GM21825 (cell line): Measurements from ENCODE around the gene TBXA2R.
"Not testable (repeated sequence)": the region's sequence is repeated elsewhere in the genome, so short reads cannot be mapped to it uniquely, and the experiment has no call there.

Experiments used
- ATAC-seq: cut with Tn5 transposase; IDR thresholded peaks from one replicate; pipeline ENCODE4 v1.9.1; 2021; ENCODE audit warnings: mild to moderate bottlenecking, moderate library complexity; ENCODE audit not compliant: unreplicated experiment

Gene TBXA2R

DNA sequence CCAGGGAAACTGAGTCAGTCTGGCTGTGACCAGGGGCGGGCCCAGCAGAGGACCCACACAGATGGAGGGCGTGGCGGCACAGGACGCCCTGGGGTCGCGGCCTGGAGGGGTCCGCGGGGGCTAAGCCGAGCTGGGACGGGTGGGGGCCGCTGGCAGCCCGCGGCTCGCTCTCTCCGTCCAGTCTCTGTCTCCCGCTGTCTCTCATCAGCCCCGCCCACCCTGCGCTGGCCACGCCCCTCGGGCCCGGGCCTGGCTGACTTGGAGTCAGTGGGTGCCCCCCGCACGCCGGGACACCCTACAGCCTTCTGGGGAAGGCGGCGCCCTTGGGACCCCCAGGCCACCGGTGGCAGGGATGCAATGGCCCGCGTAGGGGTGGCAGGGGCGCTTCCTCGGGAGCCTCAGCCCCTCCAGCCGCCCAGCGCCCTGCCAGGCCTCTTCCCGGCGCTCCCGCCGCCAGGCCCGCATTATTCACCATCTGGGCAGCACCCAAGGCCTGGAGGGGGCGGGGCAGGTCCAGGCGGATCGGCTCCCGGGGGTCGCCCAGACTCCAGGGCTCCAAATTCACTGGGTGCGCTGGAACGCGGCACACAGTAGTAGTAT, at the start of gene TBXA2R:
Gene TBXA2R (minus strand): TSS at position 186 of the 600 bp plus-strand sequence. CDS start 6,241 bp downstream, outside the sequence.
- no peak for ATAC-seq

DNA sequence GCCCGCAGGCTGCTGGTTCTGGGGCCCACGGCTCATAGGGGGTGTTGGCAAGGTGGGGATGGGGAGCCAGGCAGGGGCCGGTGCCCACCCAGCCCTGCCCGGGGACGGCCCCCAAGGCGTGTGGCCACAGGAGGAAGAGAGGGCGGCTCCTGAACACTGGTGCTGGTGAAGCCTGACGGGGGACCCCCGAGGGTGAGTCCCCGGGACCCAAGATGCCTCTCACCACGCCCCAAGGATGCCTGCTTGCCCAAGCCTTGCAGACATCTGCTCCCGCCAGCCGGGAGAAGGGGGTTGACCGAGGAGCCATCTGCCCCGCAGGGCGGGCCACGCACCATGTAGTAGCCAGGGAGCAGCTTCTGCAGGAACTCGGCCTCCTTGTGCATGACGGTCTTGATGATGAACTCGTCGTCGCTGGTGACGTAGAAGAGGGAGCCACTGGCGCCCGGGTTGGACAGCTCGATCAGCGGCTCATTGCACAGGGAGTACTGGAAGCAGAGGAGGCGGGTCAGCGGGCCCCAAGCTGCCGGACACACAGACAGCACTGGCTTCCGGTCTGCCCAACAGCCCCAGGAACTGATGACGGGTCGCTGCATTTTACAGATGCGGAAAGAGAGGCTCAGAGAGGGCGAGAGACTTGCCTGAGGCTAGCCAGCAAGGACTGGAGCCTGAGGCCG, 49.5 kb upstream of the TBXA2R start:
- ATAC-seq = no peak

DNA sequence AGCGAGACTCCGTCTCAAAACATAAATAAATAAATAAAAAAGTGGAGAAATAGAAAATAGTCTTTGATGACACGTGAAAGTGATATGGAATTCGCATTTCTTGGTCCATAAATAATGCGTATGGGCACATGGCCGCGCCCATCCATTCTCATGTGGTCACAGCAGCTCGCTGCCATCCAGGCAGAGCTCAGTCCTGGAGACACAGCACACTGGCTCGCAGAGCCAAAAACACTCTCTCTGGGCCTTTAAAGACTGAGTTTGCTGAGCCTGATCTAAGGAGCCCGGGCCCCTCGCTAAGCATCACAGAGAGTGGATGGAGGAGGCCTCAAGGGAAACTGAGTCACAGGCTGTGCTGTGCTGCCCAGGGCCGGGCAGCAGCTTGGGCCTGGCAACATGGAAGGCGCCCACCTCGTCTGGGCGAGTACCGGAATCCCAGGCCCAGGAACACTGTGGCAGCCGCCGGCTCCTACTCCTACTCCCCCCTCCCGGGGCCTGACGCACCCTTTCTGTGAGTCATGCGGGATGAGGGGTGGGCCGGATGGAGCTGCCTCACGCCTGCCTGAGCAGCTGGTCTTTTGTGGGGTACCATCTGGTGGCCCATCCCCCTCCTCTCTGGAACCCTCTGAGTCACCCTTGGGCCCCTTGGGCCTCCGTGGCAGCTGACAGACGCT, 48.9 kb upstream of the TBXA2R start:
- no peak for ATAC-seq

DNA sequence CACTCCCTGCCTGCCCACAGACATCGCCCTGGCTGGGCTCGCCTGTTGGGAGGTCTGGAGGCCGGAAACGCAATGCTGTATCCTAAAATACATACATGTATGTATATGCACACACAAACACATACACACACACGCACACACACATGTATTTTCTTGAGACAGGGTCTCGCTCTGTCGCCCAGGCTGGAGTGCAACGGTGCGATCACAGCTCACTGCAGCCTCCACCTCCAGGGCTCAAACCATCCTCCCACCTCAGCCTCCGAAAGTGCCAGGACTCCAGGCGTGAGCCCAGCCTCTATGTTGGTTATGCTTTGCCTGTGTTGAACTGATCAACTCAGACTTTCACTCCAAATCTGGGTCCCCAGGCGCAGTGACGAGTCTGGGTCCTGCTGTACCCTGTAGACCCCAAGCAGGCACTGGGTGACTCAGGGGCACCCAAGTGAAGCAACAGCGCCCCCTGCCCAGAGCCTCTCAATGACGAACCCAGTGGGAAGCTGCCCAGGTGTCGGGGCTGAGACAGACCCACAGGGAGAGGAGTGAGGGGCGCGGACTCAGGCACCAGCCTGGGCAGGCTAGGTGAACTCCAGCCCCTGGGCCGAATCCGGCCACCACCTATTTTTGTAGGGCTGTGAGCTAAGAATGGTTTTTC, 47.3 kb upstream of the TBXA2R start:
- no peak for ATAC-seq

DNA sequence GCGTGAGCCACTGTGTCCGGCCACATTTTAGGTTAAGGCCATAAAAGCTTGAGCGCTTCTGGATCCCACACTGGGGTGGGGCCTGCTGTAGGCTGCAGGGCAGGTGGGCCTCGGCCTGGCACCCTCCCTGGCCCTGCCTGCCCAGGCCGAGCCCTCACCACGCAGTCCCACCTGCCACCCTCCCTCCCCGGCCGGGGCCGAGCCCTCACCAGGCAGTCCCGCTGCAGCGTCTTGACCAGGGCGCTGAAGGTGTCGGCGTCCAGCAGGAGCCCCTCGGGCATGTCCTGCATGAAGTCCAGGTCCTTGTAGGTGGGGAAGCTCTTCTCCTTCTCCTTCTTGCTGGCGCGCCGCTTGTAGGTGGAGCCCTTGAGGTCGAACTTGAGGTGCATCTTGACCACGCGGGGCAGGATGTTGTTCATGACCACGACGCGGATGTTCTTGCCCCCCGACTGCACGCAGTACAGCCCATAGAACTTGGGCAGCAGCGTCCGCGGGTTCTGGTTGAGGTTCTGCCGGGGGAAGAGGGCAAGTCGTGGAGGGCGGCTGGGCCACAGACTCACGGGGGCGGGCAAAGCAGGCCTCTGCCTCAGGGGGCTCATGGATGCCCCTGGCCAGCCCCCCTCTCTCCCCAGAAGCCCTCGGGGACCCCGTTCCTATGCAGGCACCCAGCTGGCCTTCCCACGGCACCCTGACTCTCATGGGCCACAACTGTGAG, 46.6 kb upstream of the TBXA2R start:
- no peak for ATAC-seq

DNA sequence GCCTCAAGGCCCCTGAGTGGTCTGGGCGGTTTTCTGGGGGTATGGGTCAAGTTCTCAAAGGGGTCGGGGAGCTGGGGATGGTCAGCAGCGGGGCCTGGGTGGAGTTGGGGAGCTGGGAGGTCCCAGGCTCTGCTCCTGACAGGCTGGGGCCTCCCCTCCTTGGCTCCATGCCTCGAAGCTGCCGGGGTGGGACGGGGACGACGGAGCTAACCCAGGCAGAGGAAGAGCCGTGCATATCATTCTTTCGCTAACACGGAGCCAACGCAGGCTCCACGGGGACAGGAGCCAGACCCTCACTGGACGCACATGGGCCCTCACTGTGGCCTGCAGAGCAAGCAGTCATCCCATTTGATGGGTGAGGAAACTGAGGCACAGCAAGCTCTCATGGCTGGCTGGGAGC, 45.7 kb upstream of the TBXA2R start:
- no peak for ATAC-seq

DNA sequence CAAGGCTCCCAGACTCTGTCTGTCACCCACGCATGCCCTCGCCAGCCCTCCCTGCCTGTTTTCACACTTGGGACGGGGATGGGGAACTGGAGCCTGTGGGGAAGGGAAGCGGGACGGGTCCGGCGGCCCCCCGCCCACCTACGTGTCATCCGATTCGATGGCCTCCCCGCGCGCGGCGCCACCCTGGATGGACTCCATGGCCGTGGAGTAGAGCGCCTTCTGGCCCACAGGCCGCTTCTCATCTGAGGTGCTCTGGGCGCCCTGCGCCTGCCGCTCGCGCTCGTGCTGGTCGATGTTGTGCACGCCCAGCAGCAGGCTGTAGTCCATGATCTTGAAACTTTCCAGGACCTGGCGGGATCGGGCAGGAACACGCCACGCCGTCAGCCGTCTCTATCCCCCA, 45.0 kb upstream of the TBXA2R start:
- no peak for ATAC-seq

DNA sequence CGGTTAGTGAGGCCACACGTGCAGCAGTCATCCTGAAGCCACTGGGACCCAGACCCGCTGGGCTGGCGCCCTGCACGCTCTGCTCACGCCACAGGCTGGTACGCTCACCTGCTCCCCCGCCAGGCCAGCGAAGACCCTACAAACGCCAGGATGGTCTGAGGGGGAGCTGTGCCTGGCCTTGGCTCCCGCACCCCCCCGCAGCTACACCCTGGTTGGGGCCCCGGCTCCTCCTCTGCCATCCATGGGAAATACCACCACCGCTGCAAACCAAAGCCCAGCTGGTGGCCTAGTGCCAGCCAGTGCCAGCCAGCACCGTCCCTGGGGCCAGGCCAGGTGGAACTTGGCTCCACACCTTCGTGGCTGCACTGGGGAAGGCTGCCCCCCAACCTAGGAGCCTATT, 43.2 kb upstream of the TBXA2R start:
- ATAC-seq = no peak

DNA sequence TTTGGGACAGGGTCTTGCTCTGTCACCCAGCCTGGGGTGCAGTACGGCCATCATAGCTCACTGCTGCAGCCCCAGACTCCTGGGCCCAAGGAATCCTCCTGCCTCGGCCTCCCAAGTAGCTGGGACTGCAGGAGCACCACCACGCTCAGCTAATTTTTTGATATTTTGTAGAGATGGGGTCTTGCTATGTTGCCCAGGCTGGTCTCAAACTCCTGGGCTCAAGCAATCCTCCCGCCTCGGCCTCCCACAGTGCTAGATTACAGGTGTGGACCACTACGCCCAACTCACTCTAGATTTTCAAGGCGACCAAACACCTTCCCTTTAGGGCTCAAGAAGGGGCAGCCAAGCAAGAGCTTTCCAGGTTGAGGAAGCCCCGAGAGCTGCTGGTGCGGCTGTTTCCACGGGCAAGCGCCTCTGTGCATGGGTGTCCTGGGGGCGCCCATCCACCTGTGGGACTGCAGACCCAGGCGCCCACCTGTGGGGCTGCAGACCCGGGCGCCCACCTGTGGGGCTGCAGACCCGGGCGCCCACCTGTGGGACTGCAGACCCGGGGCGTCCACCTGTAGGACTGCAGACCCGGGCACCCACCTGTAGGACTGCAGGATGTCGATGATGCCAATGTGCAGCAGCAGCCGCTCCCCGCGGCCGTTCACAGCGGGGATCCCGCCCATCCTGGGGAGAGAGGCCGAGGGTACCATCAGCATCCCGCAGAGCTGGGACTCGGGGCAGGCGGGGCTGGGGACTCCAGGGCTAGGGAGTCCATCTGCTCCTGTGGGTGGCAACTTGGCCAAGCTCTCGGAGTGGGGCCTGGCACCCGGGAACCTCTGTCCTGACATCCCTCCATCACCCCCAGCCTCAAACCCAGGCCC, 41.6 kb upstream of the TBXA2R start:
- ATAC-seq = no peak

DNA sequence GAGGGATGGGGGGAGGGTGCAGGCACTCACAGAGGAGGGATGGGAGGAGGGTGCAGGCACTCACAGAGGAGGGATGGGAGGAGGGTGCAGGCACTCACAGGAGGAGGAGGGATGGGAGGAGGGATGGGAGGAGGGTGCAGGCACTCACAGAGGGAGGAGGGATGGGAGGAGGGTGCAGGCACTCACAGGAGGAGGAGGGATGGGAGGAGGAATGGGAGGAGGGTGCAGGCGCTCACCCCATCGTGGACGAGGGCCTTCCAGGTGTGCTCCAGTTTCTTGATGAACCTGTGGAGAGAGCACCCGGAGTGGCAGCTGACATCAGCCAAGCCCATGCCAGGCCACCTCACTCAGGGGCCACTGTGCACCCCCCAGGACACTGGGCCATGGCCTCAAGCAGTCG, 40.4 kb upstream of the TBXA2R start:
- ATAC-seq = not testable (repeated sequence)

DNA sequence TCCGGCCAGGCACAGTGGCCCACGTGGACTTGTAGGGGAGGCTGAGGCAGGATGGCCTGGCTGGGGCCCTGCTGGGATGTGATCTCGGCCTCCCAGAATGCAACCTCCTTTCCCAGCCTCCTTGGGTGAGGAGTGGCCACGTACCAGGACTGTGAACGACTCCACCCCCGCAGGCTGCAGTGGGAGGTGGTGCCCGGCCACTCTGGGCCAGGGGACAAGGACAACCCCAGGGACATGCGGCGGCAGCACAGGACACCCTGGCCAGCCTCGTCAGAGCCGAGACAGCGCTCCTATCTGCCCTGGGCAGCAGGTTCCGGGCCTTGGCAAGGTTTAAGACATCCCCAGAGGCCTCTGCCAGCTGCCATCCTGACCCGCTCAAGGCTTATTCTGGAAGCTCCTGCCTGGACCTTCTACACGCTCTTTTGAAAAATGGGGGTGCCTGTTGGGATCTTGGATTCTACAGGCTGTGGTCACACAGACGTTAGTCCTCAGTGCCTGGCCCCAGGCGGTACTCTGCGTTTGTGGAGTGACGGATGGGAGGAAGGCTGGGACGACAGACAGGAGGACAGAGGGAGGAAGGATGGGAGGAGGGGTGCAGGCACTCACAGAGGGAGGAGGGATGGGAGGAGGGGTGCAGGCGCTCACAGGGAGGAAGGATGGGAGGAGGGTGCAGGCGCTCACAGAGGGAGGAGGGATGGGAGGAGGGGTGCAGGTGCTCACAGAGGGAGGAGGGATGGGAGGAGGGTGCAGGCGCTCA, 39.8 kb upstream of the TBXA2R start:
- no peak for ATAC-seq

DNA sequence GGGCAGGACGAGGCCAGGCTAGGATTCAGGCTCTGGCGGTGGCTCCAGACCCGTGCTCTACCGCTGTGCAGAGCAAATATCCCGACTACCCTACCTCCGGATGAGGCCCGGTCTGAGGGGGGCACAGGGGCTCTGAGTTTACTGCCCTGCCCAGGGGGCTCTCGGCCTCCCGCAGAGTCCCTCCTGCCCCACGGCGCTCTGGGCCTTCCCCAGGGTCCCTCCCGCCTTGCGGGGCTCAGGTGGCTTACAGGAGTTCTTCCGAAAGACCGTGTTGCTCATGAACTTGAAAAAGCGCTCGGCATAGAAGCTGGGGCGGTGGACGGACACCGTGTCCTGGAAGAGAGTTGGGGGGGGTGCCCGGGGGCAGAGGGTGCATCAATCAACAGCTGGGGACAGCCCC, 39.1 kb upstream of the TBXA2R start:
- no peak for ATAC-seq

DNA sequence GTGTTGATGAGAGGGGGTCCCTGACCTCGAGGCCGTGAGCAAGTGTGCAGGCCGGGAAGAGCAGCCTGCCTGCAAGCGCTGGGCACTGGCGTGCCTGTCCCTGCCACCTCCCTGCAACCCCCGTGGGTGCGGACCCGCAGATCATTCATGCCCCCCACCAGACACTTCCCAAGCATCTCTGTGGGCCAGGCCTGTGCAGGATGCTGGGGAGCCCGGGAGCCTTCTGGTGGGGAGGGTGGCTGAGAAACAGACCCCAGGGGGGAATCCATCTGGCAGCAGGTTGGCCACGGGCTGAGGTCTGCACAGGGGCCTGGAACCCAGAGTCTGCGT, 38.4 kb upstream of the TBXA2R start:
- ATAC-seq = no peak

DNA sequence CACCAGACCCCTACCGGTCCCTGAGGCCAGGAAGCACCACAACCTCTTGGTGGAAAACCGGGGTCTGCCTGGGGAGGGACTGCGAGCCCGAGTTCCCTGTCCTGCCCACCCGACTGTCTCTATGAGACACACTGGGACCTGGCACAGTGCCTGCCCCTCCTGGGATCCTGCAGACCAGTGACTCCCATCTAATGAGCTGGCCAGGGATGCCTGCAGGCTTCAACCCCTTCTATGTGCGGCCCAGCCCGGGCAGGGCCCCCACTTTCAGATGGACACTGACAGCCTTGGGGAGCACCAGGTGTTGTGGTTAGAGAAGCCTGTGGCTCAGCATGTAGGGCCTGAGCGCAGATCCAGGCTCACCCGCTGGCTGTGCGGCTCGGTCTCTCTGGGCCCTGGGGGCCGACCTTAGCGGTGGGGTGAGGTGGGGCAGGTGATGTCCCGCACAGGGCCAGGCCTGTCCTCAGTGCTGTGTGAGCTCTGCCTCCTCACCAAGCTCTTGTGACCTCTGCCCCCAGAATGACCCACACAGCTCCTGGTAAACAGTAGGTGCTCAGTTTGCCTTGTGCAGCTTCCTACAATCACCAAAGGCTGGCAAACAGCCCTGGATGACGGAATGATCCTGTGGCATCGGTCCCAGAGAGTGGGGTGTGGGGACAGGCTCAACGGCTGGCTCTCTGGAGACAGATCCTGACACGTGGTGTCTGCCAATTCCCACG, 37.8 kb upstream of the TBXA2R start:
- ATAC-seq = no peak

DNA sequence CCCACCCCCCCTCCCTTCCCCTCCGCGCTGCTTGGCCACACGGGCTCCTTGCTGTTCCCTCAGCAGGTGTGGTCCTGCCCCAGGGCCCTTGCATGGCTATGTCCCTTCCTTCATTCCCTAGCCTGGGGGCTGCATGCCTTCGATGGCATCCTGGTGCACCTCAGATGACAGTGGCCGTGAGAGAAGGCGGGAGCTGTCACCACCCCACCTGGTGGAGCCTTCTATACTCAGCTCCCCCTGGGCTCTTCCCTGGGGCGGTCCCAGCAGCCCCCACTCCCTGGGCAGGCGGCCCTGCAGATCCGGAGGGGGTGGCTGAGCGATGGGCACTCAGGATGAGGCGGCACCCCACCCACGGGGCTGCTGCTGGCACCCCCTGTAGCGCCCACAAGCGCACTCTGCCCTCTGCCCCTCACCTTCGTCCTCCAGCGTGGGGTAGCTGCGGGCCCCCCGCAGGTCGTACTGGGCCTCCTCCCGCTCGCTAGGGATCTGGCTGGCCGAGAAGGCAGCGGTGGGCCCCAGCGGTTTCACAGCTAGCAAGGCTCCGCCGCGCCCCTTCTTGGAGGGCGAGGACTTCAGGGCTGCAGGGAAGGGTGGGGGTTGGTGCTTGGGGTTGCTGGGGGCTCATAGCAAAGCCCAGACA, 37.1 kb upstream of the TBXA2R start:
- ATAC-seq = no peak

DNA sequence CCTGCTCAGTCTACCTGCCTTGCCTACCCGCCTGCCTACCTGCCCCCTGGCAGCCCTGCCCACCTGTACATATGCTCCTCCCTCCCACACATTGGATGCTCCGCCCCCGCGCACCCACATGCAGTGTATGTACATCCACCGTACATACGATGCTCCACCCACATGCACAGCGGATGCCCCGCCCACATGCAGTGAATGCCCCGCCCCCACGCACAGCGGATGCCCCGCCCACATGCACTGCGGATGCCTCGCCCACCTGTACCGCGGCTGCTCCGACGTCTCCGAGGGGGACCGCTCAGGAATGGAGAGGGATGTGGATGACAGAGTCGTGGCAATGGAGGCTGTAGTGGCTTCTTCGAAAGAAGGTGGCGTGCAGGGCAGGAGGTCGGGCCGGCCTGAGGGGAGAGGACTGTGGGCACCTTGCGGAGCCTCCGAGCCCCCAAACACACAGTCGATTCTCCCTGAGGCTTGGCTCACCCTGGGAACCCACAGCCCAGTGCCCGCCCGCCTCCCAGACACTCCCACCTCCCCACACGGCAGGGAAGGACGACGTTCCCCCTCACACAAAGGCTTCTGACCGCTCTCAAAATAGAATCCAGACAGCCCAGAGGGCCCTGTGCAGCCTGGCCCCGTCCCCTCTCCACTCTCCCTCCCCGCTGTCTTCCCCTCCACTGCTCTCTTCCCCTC, 36.5 kb upstream of the TBXA2R start:
- no peak for ATAC-seq

DNA sequence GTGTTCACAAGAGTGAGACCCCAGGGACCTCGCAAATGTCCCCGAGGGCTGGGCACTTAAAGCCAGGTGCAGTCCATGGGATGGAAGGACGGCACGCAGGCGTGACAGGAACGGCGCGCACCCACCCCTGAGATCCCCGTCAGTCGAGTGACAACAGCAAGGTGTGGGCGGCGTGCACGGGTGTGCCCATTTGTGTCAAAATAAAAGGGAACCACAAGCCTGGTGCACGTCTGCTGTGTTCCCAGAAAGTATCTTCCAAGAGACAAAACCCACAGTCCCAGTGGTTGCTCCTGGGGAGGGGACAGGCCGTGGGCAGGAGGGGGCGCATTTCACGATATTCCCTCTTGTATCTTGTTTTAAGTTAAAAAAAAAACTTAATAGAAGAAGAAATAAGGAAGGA, 35.6 kb upstream of the TBXA2R start:
- no peak for ATAC-seq
